Parathyroid adenoma (tissue), 2 donors: ENCODE data around the gene COG6.

Experiments used
- H2AFZ ChIP-seq: fragments of 300-600 bp; sonication (generic); one replicate; pipeline ENCODE4 v1.7.0; 2017; ENCODE audit warnings: antibody characterized with exemption, mild to moderate bottlenecking
- H3K27ac ChIP-seq: fragments of 300-600 bp; sonication (generic); one replicate; pipeline ENCODE4 v1.7.0; 2017
- H3K27me3 ChIP-seq: fragments of 300-600 bp; sonication (generic); one replicate; pipeline ENCODE4 v1.7.0; 2017; ENCODE audit warnings: low read length; ENCODE audit not compliant: control insufficient read depth, insufficient read depth
- H3K36me3 ChIP-seq: fragments of 300-600 bp; sonication (generic); one replicate; pipeline ENCODE4 v1.7.0; 2017; ENCODE audit warnings: low read length; ENCODE audit not compliant: control insufficient read depth, insufficient read depth
- H3K4me1 ChIP-seq: fragments of 300-600 bp; sonication (generic); one replicate; pipeline ENCODE4 v1.7.0; 2017; ENCODE audit warnings: control low read depth
- H3K4me2 ChIP-seq: fragments of 300-600 bp; sonication (generic); one replicate; pipeline ENCODE4 v1.7.0; 2017; ENCODE audit warnings: low read length
- H3K4me3 ChIP-seq: fragments of 300-600 bp; sonication (generic); one replicate; pipeline ENCODE4 v1.7.0; 2017; ENCODE audit warnings: low read depth, low read length
- H3K79me2 ChIP-seq: fragments of 300-600 bp; sonication (generic); one replicate; pipeline ENCODE4 v1.7.0; 2017; ENCODE audit warnings: control low read depth
- H3K9ac ChIP-seq: fragments of 300-600 bp; sonication (generic); one replicate; pipeline ENCODE4 v1.7.0; 2017; ENCODE audit warnings: mild to moderate bottlenecking
- H3K9me3 ChIP-seq: fragments of 300-600 bp; sonication (generic); one replicate; pipeline ENCODE4 v1.7.0; 2017; ENCODE audit warnings: low read length; ENCODE audit not compliant: control insufficient read depth
- CTCF ChIP-seq: fragments of 300-600 bp; sonication (generic); IDR thresholded peaks from one replicate; pipeline ENCODE4 v1.7.0; 2017; ENCODE audit warnings: antibody characterized with exemption, mild to moderate bottlenecking
- donor health status: primary hyperparathyroidism.

The COG6 gene

GRCh38 chr13:39672378-39673132 lies 17.1 kb downstream of the COG6 start:
- Histone ChIP-seq H2AFZ (no peak overlapping the region), H3K9ac (no peak overlapping the region), H3K4me3 (no peak overlapping the region), H3K27me3 (no peaks in the 10 kb centered on the region), H3K4me2 (no peak overlapping the region), H3K4me1 (no peaks in the 10 kb centered on the region), H3K36me3 (no peaks in the 10 kb centered on the region), H3K79me2 (no peaks in the 10 kb centered on the region), H3K27ac (no peak overlapping the region), H3K9me3 (no peaks in the 10 kb centered on the region)
- TF ChIP-seq CTCF = no peak

DNA sequence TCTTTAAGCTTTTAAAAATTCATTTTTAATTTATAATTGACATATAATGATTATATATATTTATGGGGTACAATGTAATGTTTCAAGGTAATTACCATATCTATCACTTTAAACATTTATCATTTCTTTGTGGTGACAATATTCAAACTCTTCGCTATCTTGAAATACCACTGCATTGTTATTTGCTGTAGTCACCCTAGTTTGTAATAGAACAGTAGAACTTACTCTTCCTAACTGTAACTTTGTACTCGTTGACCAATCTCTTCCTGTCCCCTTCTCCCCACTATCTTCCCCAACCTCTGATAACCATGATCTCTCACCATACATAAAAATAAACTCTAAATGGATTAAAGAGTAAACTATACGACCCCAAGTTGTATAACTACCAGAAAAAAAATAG lies 20.4 kb downstream of the COG6 start:
- Histone ChIP-seq H3K9ac (no peak overlapping the region), H3K79me2 (no peaks in the 10 kb centered on the region), H3K9me3 (no peaks in the 10 kb centered on the region), H3K27me3 (no peaks in the 10 kb centered on the region), H3K4me2 (no peak overlapping the region), H2AFZ (no peak overlapping the region), H3K4me1 (no peaks in the 10 kb centered on the region), H3K27ac (no peak overlapping the region), H3K4me3 (no peak overlapping the region), H3K36me3 (no peaks in the 10 kb centered on the region)
- TF ChIP-seq CTCF = no peak

DNA sequence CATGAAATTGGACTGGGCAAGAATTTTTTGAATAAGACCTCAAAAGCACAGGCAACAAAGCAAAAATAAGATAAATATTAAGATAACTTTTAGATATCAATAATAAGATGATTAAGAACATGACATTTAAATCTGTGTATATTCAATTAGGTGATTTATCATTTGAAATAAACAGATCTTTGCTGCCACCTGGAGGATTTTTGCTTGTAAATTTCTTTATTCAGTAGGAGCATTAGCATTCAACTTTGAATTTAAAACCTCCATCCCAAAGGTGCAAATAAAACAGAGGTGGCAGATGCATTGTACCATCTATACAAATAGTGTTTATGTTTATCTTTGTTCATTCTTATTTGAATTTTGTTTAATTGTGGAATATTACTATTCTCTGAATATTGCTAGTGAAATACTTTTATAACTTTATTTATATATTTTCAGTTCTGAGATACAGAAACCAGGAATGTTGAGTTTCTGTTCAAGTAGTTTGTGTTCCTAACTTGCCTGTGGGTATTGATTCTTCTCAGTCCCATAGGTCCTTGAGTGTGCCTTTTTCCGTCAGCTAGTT lies 20.9 kb downstream of the COG6 start:
- Histone ChIP-seq H3K9me3 (no peaks in the 10 kb centered on the region), H3K79me2 (no peaks in the 10 kb centered on the region), H3K9ac (no peak overlapping the region), H3K27ac (no peak overlapping the region), H3K36me3 (no peaks in the 10 kb centered on the region), H3K4me2 (no peak overlapping the region), H3K4me3 (no peak overlapping the region), H3K4me1 (no peaks in the 10 kb centered on the region), H2AFZ (no peak overlapping the region), H3K27me3 (no peaks in the 10 kb centered on the region)
- TF ChIP-seq CTCF = peak; percentile 27

GRCh38 chr13:39682310-39682709 lies 26.8 kb downstream of the COG6 start:
- Histone ChIP-seq H3K9ac (no peak overlapping the region), H3K4me2 (no peak overlapping the region)

More at GRCh38 chr13:39682310-39682709, 26.8 kb downstream of the COG6 start:
- Histone ChIP-seq H3K9me3 (no peaks in the 10 kb centered on the region), H3K4me1 (no peaks in the 10 kb centered on the region), H3K79me2 (no peaks in the 10 kb centered on the region), H3K4me3 (no peak overlapping the region), H3K36me3 (peaks cover 3% of the 10 kb centered on the region), H2AFZ (no peak overlapping the region), H3K27me3 (no peaks in the 10 kb centered on the region), H3K27ac (no peak overlapping the region)
- no peak for TF ChIP-seq CTCF
